A549 (cell line): ENCODE measurements around the gene CHD8. TPM values are rescaled to one million over a fixed set of nuclear protein-coding genes. Genes with fewer than 3 reads are reported as not detected.

ENCODE experiments used
- ATAC-seq, 2 experiments: fragments of 200-7000 bp in 1 of 2; fragments of >200 bp in 1 of 2; cut with Nextera tagmentation in 1 of 2; cut with Tn5 transposase in 1 of 2; 3 replicates each; pipeline versions ENCODE4 v1.8.0 to v1.9.1; 2018 to 2020; ENCODE audit warnings: mild to moderate bottlenecking in 1 of 2, moderate library complexity in 1 of 2
- CTCF ChIA-PET: fragments of 300-600 bp; sonication (Branson Sonifier 250); formaldehyde crosslinking; extraction: SDS; loops from one replicate; lab custom pipeline; 2021; ENCODE audit warnings: antibody characterized with exemption, inconsistent platforms; lab: Yijun Ruan, JAX
- POLR2A ChIA-PET: fragments of 350-600 bp; formaldehyde crosslinking; extraction: SDS; loops from one replicate; lab custom pipeline; 2021; ENCODE audit warnings: antibody characterized with exemption, inconsistent platforms; lab: Yijun Ruan, JAX
- DNase-seq, 2 experiments: peaks; one replicate each; pipeline versions ENCODE4 v3.0.0 to v3.0.0-alpha.2; 2011 to 2016; ENCODE audit warnings: low read depth in 1 of 2, low spot score in 1 of 2
- FAIRE-seq: peaks from 2 replicates; lab custom pipeline; 2011; peaks lifted over from hg19 to GRCh38; lab: Jason Lieb, UNC
- H3K27ac ChIP-seq, 2 experiments: fragments of >200 bp; sonication (Bioruptor Twin); formaldehyde crosslinking; 3 replicates each; pipeline ENCODE4 v1.5.1; 2016 to 2017
- H3K4me1 ChIP-seq: fragments of >200 bp; sonication (Bioruptor Twin); formaldehyde crosslinking; 3 replicates; pipeline ENCODE4 v1.6.1; 2016
- H3K4me2 ChIP-seq: fragments of >200 bp; sonication (Bioruptor Twin); formaldehyde crosslinking; 3 replicates; pipeline ENCODE4 v1.6.1; 2016
- H3K4me3 ChIP-seq: fragments of >200 bp; sonication (Bioruptor Twin); formaldehyde crosslinking; 3 replicates; pipeline ENCODE4 v1.5.1; 2016
- H3K9me3 ChIP-seq: fragments of >200 bp; sonication (Bioruptor Twin); formaldehyde crosslinking; 3 replicates; pipeline ENCODE4 v1.6.1; 2016
- ATOH8 ChIP-seq: fragments of 250-450 bp; sonication (Bioruptor Pico); IDR thresholded peaks from 2 replicates; pipeline ENCODE4 v1.5.0; 2020; ENCODE audit warnings: low read depth, mild to moderate bottlenecking, moderate library complexity
- CBX2 ChIP-seq: fragments of 200-600 bp; sonication (generic); IDR thresholded peaks from 2 replicates; pipeline ENCODE4 v1.6.1; 2016; ENCODE audit warnings: low read depth, mild to moderate bottlenecking, borderline replicate concordance
- CTCF ChIP-seq: fragments of >200 bp; sonication (Bioruptor Twin); formaldehyde crosslinking; IDR thresholded peaks from 3 replicates; pipeline ENCODE4 v1.5.1; 2016
- E2F6 ChIP-seq: IDR thresholded peaks from 2 replicates; pipeline ENCODE4 v1.6.1; 2012; ENCODE audit warnings: low read depth, borderline replicate concordance
- ELK1 ChIP-seq: fragments of 150-350 bp; IDR thresholded peaks from 2 replicates; pipeline ENCODE4 v1.6.1; 2014; ENCODE audit warnings: low read depth, mild to moderate bottlenecking, low read length
- ESRRA ChIP-seq: fragments of 150-350 bp; IDR thresholded peaks from 2 replicates; pipeline ENCODE4 v1.6.1; 2014; ENCODE audit warnings: mild to moderate bottlenecking, low read length, borderline replicate concordance
- FOSL2 ChIP-seq, 2 experiments: fragments of 450-650 bp in 1 of 2; fragments of >200 bp in 1 of 2; sonication (Bioruptor Twin) in 1 of 2; formaldehyde crosslinking; IDR thresholded peaks; 2 replicates each; pipeline versions ENCODE4 v1.5.0 to v1.6.1; 2016 to 2020; ENCODE audit warnings: mild to moderate bottlenecking in 1 of 2, moderate library complexity in 1 of 2
- GATA3 ChIP-seq: IDR thresholded peaks from 2 replicates; pipeline ENCODE4 v1.6.1; 2012; ENCODE audit warnings: borderline replicate concordance
- HOXA7 ChIP-seq: fragments of 250-450 bp; sonication (Bioruptor Pico); IDR thresholded peaks from 2 replicates; pipeline ENCODE4 v1.5.0; 2020; ENCODE audit warnings: mild to moderate bottlenecking, moderate library complexity
- HOXB13 ChIP-seq: fragments of 250-450 bp; sonication (Bioruptor Pico); IDR thresholded peaks from 2 replicates; pipeline ENCODE4 v1.5.0; 2020; ENCODE audit warnings: low read depth, mild to moderate bottlenecking, moderate library complexity
- HOXB5 ChIP-seq: fragments of 250-450 bp; sonication (Bioruptor Pico); IDR thresholded peaks from 2 replicates; pipeline ENCODE4 v1.5.0; 2020; ENCODE audit warnings: mild to moderate bottlenecking, moderate library complexity
- JUN ChIP-seq, 2 experiments: fragments of >200 bp; sonication (Bioruptor Twin); formaldehyde crosslinking; IDR thresholded peaks; 2 replicates in 1 of 2; 3 replicates in 1 of 2; pipeline ENCODE4 v1.6.1; 2016 to 2017
- JUNB ChIP-seq: fragments of >200 bp; sonication (Bioruptor Twin); formaldehyde crosslinking; IDR thresholded peaks from 2 replicates; pipeline ENCODE4 v1.6.1; 2016
- NPAS2 ChIP-seq: fragments of 250-450 bp; sonication (Bioruptor Pico); IDR thresholded peaks from 2 replicates; pipeline ENCODE4 v1.8.0; 2022; ENCODE audit warnings: mild to moderate bottlenecking, moderate library complexity, borderline replicate concordance
- RAD21 ChIP-seq, 2 experiments: fragments of >200 bp in 1 of 2; sonication (Bioruptor Twin) in 1 of 2; formaldehyde crosslinking in 1 of 2; IDR thresholded peaks in 1 of 2; conservative IDR thresholded peaks in 1 of 2; 2 replicates in 1 of 2; 3 replicates in 1 of 2; pipeline ENCODE4 v1.6.1; 2012 to 2018; ENCODE audit warnings: inconsistent platforms in 1 of 2
- RCOR1 ChIP-seq: fragments of 150-350 bp; IDR thresholded peaks from 2 replicates; pipeline ENCODE4 v1.6.1; 2014; ENCODE audit warnings: antibody characterized with exemption, low read length, low read depth
- REST ChIP-seq: fragments of 200-600 bp; sonication (generic); IDR thresholded peaks from 2 replicates; pipeline ENCODE4 v1.6.1; 2016; ENCODE audit warnings: antibody characterized with exemption, mild to moderate bottlenecking, moderate library complexity
- RFX5 ChIP-seq: fragments of 450-650 bp; IDR thresholded peaks from 2 replicates; pipeline ENCODE4 v1.7.1; 2014; ENCODE audit warnings: antibody characterized with exemption, mild to moderate bottlenecking, moderate library complexity
- WGBS: methylation state at CpG from one replicate; pipeline ENCODE4 v1.1.6; 2017; ENCODE audit errors: missing lambda C conversion rate; 5-methylcytosine and 5-hydroxymethylcytosine counted together
- polyA plus RNA-seq, 4 experiments: library from polyadenylated mRNA; depleted of rRNA in 3 of 4; stranded (reverse); fragments of >200 nt; fragmentation: RNase III in 1 of 4; extraction: RNeasy Plus Mini Kit Qiagen cat#74134 plus additional on column Dnase treatment in 1 of 4; gene quantifications; 2 replicates in 3 of 4; 3 replicates in 1 of 4; pipeline ENCODE4 v1.2.3, GENCODE V29; 2011 to 2017

Gene CHD8
- polyA plus RNA-seq, 2 of the 4 experiments (the other 2 are of a cell fraction): 28.5 to 36.8 TPM

GRCh38 chr14:21399311-21399870 lies 56.5 kb downstream of the CHD8 start:
- no peak for TF ChIP-seq JUNB
- no peak for TF ChIP-seq ESRRA
- no peak for TF ChIP-seq GATA3
- no peak for TF ChIP-seq ATOH8 (CRISPR knock-in tag)
- 94% methylated on average over 5 of the region's 5 CpGs for WGBS
- H3K4me3 ChIP-seq: no peak overlapping the region
- CTCF ChIA-PET: no interaction called here
- no peak overlapping the region for H3K4me2 ChIP-seq
- no peak for FAIRE-seq
- no peak overlapping the region for H3K27ac ChIP-seq
- H3K4me1 ChIP-seq: no peaks in the 10 kb centered on the region
- no peak for DNase-seq
- POLR2A ChIA-PET: no interaction called here
- ATAC-seq: no peak
- no peaks in the 10 kb centered on the region for H3K9me3 ChIP-seq

GRCh38 chr14:21398901-21399300 lies 57.0 kb downstream of the CHD8 start:
- no peaks in the 10 kb centered on the region for H3K4me1 ChIP-seq
- FAIRE-seq (no peak), DNase-seq (no peak), ATAC-seq (no peak)
- ChIA-PET CTCF (no interaction called here), POLR2A (no interaction called here)
- TF ChIP-seq ATOH8 (CRISPR knock-in tag) (no peak), HOXB13 (no peak), HOXA7 (CRISPR knock-in tag) (no peak), REST (no peak), JUN (IDR thresholded peaks at IDR 0.05) (no peak), E2F6 (no peak), ELK1 (no peak), RFX5 (no peak), CBX2 (no peak), NPAS2 (CRISPR knock-in tag) (no peak), RCOR1 (no peak), HOXB5 (CRISPR knock-in tag) (no peak)
- H3K27ac ChIP-seq: no peak overlapping the region
- H3K4me3 ChIP-seq: no peak overlapping the region
- H3K4me2 ChIP-seq: no peak overlapping the region
- 86% methylated on average over 4 of the region's 4 CpGs for WGBS
- H3K9me3 ChIP-seq: no peaks in the 10 kb centered on the region

- no peak overlapping the region for H3K27ac ChIP-seq
- ChIA-PET CTCF (interaction anchor here (0.5 to 1.3 kb wide), 3 partner anchors 11 to 18 kb away, joined by 3 to 4 read pairs (median 3); no protein-coding TSS in a partner anchor), POLR2A (no interaction called here)
- peak; percentile 15 to 36; a peak in 2 of 5 replicates for TF ChIP-seq RAD21 (conservative IDR thresholded peaks at IDR 0.05 in 1 of 2, IDR thresholded peaks at IDR 0.05 in 1 of 2)
- peak; percentile 17; the same call in 1 of the 3 replicates for TF ChIP-seq CTCF
- no peak for TF ChIP-seq FOSL2 (IDR thresholded peaks at IDR 0.05)
- no peak for TF ChIP-seq FOSL2 (CRISPR knock-in tag; IDR thresholded peaks at IDR 0.05)
- DNase-seq (no peak), FAIRE-seq (no peak), ATAC-seq (no peak)
- no peak overlapping the region for H3K4me2 ChIP-seq
- WGBS: 22% methylated on average over 1 of the region's 1 CpG
- H3K4me1 ChIP-seq: no peaks in the 10 kb centered on the region
- no peaks in the 10 kb centered on the region for H3K9me3 ChIP-seq
- no peak overlapping the region for H3K4me3 ChIP-seq
These were observed 60.5 kb downstream of the CHD8 start for GRCh38 chr14:21395450-21395849.
